Uterus (tissue), 4 donors: ENCODE results near the gene THEMIS2. TPM values are rescaled to one million over a fixed set of nuclear protein-coding genes. Genes with fewer than 3 reads are reported as not detected.
"Not testable (repeated sequence)": the region's sequence is repeated elsewhere in the genome, so short reads cannot be mapped to it uniquely, and the experiment has no call there.

Source experiments
- DNase-seq, 2 donors: peaks; one replicate each; pipeline ENCODE4 v3.0.0-alpha.2; 2019 to 2020
- H3K27ac ChIP-seq, 2 donors: fragments of 200-600 bp; sonication (generic); 1 replicate in 1 of 2; 2 replicates in 1 of 2; pipeline ENCODE4 v1.5.1; 2016 to 2018
- H3K27me3 ChIP-seq, 2 donors: fragments of 200-600 bp; sonication (generic); one replicate each; pipeline ENCODE4 v1.5.1; 2018 to 2019; ENCODE audit warnings: control low read depth in 1 of 2
- H3K36me3 ChIP-seq, 2 donors: fragments of 200-600 bp; sonication (generic); one replicate each; pipeline ENCODE4 v1.5.1; 2019; ENCODE audit warnings: control low read depth in 1 of 2
- H3K4me1 ChIP-seq, 2 donors: fragments of 200-600 bp; sonication (generic); one replicate each; pipeline ENCODE4 v1.5.1; 2018 to 2019; ENCODE audit warnings: control low read depth in 1 of 2
- H3K4me3 ChIP-seq, 2 donors: fragments of 200-600 bp; sonication (generic); 1 replicate in 1 of 2; 2 replicates in 1 of 2; pipeline ENCODE4 v1.5.1; 2018 to 2019; ENCODE audit warnings: mild to moderate bottlenecking in 1 of 2
- H3K9me3 ChIP-seq, 2 donors: fragments of 200-600 bp; sonication (generic); one replicate each; pipeline ENCODE4 v1.5.1; 2019; ENCODE audit warnings: control low read depth in 1 of 2
- POLR2A ChIP-seq, 2 donors: fragments of 450-650 bp; IDR thresholded peaks; one replicate each; pipeline ENCODE4 v1.6.1; 2016; ENCODE audit warnings: antibody characterized with exemption in 2 of 2, mild to moderate bottlenecking in 1 of 2, moderate library complexity in 1 of 2
- intact Hi-C: fragments of 100-400 bp; cut with DNase I; formaldehyde crosslinking; loops from one replicate; pipeline ENCODE4 v1.15.1; 2023; ENCODE audit warnings: low total_unique reads
- total RNA-seq, 4 donors: library from RNA; depleted of rRNA in 3 of 4; stranded (reverse); fragments of >200 nt in 3 of 4; gene quantifications; one replicate each; pipeline versions ENCODE4 v1.1.0 to v1.2.4, GENCODE V29; 2014 to 2023
- TF ChIP-seq, protein P1 (sequence below), 4 experiments: fragments of 200-600 bp in 2 of 4; fragments of 450-650 bp in 2 of 4; sonication (generic) in 2 of 4; IDR thresholded peaks; one replicate each; pipeline ENCODE4 v1.5.1; 2016 to 2019; ENCODE audit warnings: antibody characterized with exemption in 4 of 4, mild to moderate bottlenecking in 2 of 4, moderate library complexity in 1 of 4
- donor health status: DM: yes; HTN: yes; CAD: no.

The THEMIS2 gene
- total RNA-seq: 10 to 100 TPM in 2 of 4 donors, 1 to 10 TPM in 2; 5.1 to 28.9 (median 15.8) TPM

DNA sequence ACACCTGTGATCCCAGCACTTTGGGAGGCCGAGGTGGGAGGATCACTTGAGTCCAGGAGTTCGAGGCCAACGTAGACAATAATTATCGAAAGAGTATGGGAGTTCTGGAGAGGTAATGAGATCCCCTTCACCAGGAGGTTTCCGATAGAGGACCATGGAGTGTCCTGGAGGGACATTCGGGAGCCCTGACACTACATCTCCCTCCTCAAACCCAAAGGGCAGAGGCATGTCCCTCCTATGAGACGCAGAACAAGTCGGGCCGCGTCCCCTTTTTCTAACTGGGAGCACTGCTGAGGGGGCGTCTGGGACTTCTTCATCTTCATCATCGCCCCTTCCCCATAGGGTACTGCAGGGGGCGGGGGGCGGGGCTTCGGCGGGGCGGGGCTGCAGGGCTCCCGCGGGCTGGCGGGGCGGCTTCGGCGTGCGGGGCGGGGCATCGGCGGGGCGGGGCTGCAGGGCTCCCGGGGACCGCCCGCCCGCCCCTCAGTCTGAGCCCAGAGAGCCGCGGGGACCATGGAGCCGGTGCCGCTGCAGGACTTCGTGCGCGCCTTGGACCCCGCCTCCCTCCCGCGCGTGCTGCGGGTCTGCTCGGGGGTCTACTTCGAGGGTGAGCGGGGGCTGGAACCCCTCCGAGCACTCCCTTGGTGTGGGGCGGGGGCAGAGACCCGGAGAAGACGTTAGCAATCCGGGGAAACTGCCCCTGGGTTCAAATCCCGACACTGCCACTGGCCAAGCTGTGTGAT, at the start of gene THEMIS2:
Gene THEMIS2 (plus strand): TSS at position 486 of the 743 bp plus-strand sequence. CDS start 28 bp downstream, at position 514.
- Histone ChIP-seq H3K9me3 (no peaks in the 10 kb centered on the region), H3K36me3 (no peaks in the 10 kb centered on the region), H3K4me1 (peaks cover 0 to 4% of the 10 kb centered on the region in 2 donors), H3K27me3 (no peaks in the 10 kb centered on the region), H3K27ac (peak within 1 kb of the TSS; percentile 28 to 32), H3K4me3 (peak within 1 kb of the TSS; percentile 46 to 51)
- intact Hi-C loops: no loop called here
- DNase-seq: peak; percentile 37 to 46
- TF ChIP-seq, protein P1, sequence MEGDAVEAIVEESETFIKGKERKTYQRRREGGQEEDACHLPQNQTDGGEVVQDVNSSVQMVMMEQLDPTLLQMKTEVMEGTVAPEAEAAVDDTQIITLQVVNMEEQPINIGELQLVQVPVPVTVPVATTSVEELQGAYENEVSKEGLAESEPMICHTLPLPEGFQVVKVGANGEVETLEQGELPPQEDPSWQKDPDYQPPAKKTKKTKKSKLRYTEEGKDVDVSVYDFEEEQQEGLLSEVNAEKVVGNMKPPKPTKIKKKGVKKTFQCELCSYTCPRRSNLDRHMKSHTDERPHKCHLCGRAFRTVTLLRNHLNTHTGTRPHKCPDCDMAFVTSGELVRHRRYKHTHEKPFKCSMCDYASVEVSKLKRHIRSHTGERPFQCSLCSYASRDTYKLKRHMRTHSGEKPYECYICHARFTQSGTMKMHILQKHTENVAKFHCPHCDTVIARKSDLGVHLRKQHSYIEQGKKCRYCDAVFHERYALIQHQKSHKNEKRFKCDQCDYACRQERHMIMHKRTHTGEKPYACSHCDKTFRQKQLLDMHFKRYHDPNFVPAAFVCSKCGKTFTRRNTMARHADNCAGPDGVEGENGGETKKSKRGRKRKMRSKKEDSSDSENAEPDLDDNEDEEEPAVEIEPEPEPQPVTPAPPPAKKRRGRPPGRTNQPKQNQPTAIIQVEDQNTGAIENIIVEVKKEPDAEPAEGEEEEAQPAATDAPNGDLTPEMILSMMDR (IDR thresholded peaks at IDR 0.05): no peak
- peak; percentile 39 to 53 for TF ChIP-seq POLR2A (IDR thresholded peaks at IDR 0.05)

GRCh38 chr1:27823784-27824183, 48.6 kb upstream of the THEMIS2 start:
- TF ChIP-seq, protein P1 (IDR thresholded peaks at IDR 0.05): no peak
- TF ChIP-seq POLR2A (IDR thresholded peaks at IDR 0.05): no peak
- Histone ChIP-seq H3K36me3 (no peaks in the 10 kb centered on the region), H3K4me3 (no peak overlapping the region), H3K9me3 (no peaks in the 10 kb centered on the region), H3K27me3 (no peaks in the 10 kb centered on the region), H3K4me1 (no peaks in the 10 kb centered on the region), H3K27ac (no peak overlapping the region)
- DNase-seq: no peak
- intact Hi-C loops: no loop called here

- no peaks in the 10 kb centered on the region for H3K36me3 ChIP-seq
- H3K27me3 ChIP-seq: no peaks in the 10 kb centered on the region
- DNase-seq: no peak
- no peaks in the 10 kb centered on the region for H3K4me1 ChIP-seq
- no peak for TF ChIP-seq POLR2A (IDR thresholded peaks at IDR 0.05)
- TF ChIP-seq, protein P1 (IDR thresholded peaks at IDR 0.05): no peak
- H3K9me3 ChIP-seq: no peaks in the 10 kb centered on the region
- intact Hi-C loops: no loop called here
- H3K27ac ChIP-seq: no peak overlapping the region
- no peak overlapping the region for H3K4me3 ChIP-seq
These were observed 47.9 kb upstream of the THEMIS2 start for GRCh38 chr1:27824411-27824810.

GRCh38 chr1:27829339-27829960, 42.9 kb upstream of the THEMIS2 start:
- DNase-seq, H3K4me3 ChIP-seq, H3K9me3 ChIP-seq, intact Hi-C loops, H3K27me3 ChIP-seq, H3K36me3 ChIP-seq: not testable (repeated sequence)
- peak overlapping the region in 1 of 2 donors; percentile 92 for H3K27ac ChIP-seq
- H3K4me1 ChIP-seq: peaks cover 9 to 14% of the 10 kb centered on the region in 2 donors

- Histone ChIP-seq H3K36me3 (no peaks in the 10 kb centered on the region), H3K4me1 (peaks cover 9 to 14% of the 10 kb centered on the region in 2 donors), H3K9me3 (no peaks in the 10 kb centered on the region), H3K27ac (peak within 1 kb of the TSS; percentile 92 to 94), H3K4me3 (peak within 1 kb of the TSS; percentile 89 to 99), H3K27me3 (no peaks in the 10 kb centered on the region)
- TF ChIP-seq, protein P1 (IDR thresholded peaks at IDR 0.05): peak in 3 of 4 experiments; percentile 10 to 26 (median 19)
- TF ChIP-seq POLR2A (IDR thresholded peaks at IDR 0.05): peak; percentile 66 to 76
- peak; percentile 90 to 92 for DNase-seq
- intact Hi-C loops: no loop called here
These were observed 41.5 kb upstream of the THEMIS2 start, which contains the start of gene PPP1R8 for GRCh38 chr1:27830621-27831440. Gene PPP1R8, plus strand, starts transcription at chr1:27830782. Its CDS starts 54 bp downstream, at chr1:27830836.
